Measurements from ENCODE around the gene DNAH17.

The DNAH17 gene

GRCh38 chr17:78387977-78388941, 188.9 kb downstream of the DNAH17 start:
- DNase-seq = peak; percentile 27 to 63

DNA sequence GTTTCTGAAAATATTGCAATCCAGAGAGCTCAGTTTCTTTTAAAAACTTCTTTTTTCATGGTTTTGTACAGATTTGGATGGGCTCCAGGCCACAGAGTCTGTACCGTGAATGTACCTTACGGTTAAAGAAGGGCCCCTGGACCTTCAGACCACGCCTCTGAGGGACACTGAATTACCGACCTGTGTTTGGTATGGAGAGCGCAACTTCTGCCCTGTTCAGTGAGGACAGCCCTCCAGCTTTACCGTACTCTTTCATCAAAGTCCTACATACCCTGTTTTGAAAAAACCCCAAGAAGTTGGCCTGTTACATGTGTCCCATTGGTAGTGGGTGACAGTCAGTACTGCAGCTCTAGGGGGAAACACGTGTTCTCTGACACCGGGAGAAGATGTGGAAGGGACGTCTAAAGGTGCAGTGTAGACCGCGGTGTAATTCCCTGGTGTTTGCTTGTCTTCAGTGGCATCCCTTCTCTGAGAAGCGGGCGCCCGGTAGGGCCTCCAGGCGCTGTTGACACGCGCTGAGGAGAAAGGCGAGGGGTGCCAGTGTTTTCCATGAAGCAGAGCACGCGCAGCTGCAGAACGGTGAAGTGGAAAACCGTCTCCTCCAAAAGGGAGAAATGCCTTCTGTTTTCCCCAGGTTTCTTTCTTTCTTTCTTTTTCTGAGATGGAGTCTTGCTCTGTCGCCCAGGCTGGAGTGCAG, 192.6 kb downstream of the DNAH17 start:
- no peak for DNase-seq

GRCh38 chr17:78383725-78384471, 193.3 kb downstream of the DNAH17 start:
- peak; percentile 22 to 62 for DNase-seq

- peak; percentile 17 to 89 for DNase-seq
Observed at GRCh38 chr17:78381601-78382232, 195.5 kb downstream of the DNAH17 start.

DNA sequence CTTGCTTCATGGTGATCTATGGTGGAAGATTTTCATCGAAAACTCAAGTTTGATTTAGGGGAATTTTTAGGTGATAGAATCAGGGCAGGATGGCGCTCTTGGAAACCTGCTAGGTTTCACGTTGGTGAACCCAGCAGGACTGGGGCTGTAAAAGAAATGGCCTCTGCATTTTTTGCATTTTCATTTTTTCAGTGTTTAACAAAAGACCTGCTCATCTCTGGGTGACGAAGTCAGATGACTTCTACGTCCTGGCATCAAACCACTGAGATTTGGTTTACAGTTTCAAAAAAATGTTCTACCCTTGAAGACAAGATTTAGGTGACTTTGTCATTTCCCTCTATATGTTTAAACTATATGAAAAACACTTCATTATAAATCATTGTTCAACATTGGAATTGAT, 196.8 kb downstream of the DNAH17 start:
- no peak for DNase-seq

DNA sequence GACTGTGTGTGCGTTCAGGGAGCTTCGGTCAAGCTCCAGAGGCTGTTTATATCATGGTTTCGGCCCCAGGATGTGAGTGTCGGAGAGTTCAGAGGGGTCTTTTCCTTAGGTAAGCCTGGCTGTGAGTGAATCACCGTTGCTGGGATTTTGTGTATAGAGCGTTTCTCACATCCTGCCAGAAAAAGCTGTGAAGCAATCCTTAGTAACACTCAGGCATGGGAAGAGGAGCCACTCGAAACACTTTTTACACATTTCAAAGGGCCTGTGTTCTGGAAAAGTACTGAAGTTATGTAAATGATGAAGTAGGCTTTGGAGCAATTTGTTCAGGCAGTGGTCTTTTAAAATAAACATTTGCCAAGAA, 198.1 kb downstream of the DNAH17 start:
- DNase-seq = no peak

- peak; percentile 38 to 65 for DNase-seq
Observed at GRCh38 chr17:78378225-78379130, 198.7 kb downstream of the DNAH17 start, which contains the start of gene PGS1. Gene PGS1, plus strand, starts transcription at chr17:78378649. Its CDS starts 17 bp downstream, at chr17:78378666.

DNA sequence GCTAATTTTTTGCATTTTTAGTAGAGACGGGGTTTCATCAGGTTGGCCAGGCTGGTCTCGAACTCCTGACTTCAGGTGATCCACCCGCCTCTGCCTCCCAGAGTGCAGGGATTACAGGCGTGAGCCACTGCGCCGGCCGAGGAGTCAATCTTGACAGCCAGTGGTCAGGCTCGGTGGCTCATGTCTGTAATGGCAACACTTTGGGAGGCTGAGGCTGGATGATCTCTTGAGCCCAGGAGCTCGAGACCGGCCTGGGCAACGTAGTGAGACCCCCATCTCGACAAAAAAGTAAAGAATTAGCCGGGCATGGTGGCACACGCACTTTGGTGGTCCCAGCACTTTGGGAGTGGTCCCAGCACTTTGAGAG, 199.4 kb downstream of the DNAH17 start:
- no peak for DNase-seq

DNA sequence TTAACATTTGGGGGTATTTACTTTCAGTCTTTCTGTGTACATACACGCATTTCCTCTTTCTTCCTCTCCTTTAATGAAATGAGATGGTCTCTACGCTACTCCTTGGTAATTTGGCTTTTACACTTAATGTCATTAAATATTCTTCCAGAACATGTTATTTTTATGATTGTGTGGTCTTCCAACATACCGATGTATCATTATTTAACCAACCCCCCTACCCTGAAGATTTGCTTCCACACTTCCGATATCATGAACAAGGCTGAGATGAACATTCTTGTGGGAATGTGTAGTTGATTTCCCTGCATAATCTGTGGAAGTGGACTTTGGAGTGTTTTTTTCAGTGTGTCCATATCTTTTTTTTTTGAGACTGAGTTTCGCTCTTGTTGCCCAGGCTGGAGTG, 201.0 kb downstream of the DNAH17 start:
- DNase-seq = no peak

- DNase-seq = peak in 1 of 2 donors; percentile 14
Observed at GRCh38 chr17:78375401-78376151, 201.6 kb downstream of the DNAH17 start.

DNA sequence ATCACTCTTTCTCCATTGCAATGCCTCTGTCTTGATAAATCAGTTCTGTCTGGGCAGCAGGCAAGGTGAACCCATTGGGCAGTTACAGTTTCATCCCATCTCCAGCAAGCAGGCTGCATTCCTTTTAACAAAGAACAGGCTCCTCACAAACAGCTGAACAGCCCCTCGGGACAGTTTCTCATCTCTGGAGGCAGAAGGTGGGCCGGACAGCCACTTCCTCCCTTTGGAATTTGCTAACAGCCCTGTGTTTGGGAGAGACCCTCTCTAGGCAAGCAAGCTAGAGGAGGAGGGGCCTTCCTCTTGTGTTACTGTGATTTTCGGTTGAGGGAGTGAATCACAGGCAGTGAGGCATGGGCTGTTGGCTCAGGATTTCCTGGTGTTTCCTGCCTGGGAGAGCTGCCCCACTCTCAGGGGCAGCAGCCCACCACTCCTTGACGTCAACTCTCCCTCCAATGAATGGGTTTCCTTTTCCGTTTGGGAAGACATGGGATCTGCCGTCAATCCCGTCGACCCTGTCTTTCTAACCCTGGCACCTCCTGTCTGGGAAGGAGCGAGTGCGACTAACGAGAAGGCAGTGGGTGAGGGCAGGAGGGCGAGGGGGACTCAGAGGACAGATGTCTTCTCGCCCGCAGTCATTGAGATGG, 202.4 kb downstream of the DNAH17 start:
- DNase-seq = peak in 1 of 2 donors; percentile 13

- no peak for DNase-seq
Observed at GRCh38 chr17:78374189-78374588, 203.0 kb downstream of the DNAH17 start.
